HCT116 (cell line): Measurements from ENCODE around the gene TFF2. TPM values are rescaled to one million over a fixed set of nuclear protein-coding genes. Genes with fewer than 3 reads are reported as not detected.

Experiments used
- ATAC-seq: fragments of 200-7000 bp; cut with Tn5 transposase; 2 replicates; pipeline ENCODE4 v1.9.1; 2020; ENCODE audit warnings: mild to moderate bottlenecking, moderate library complexity
- BruUV-seq: library from RNA; stranded (reverse); fragments of 400-500 nt; replicated peaks from 2 replicates; lab custom pipeline; 2021; lab: Mats Ljungman, UMichigan
- CTCF ChIA-PET: fragments of 300-600 bp; sonication (Branson Sonifier 250); formaldehyde crosslinking; loops from one replicate; lab custom pipeline; 2021; ENCODE audit warnings: antibody characterized with exemption; lab: Charles Lee
- POLR2A ChIA-PET: fragments of 300-600, 350-600 bp; sonication (Branson Sonifier 250); formaldehyde crosslinking; loops from one replicate; lab custom pipeline; 2021; ENCODE audit warnings: antibody characterized with exemption; lab: Charles Lee
- RAD21 ChIA-PET, 2 experiments: fragments of 300-600 bp; sonication (Branson Sonifier 250); formaldehyde crosslinking; loops; one replicate each; lab custom pipeline; 2023; ENCODE audit warnings: low total read pairs in 2 of 2; ENCODE audit not compliant: uncharacterized antibody in 2 of 2, unreplicated experiment in 2 of 2, low non-redundant PET in 1 of 2; lab: Charles Lee
- DNase-seq: peaks from one replicate; pipeline ENCODE4 v3.0.0-alpha.2; 2010; ENCODE audit warnings: low read depth, low spot score
- H2AFZ ChIP-seq: fragments of 200-600 bp; shearing (Covaris generic), sonication (generic); 2 replicates; pipeline ENCODE4 v1.6.1; 2017; ENCODE audit warnings: low read depth, mixed run types, mixed read lengths, antibody characterized with exemption, low read length; ENCODE audit not compliant: poor library complexity, severe bottlenecking
- H3K27ac ChIP-seq: 2 replicates; pipeline ENCODE4 v1.5.1; 2012; ENCODE audit warnings: low read depth, low read length
- H3K27me3 ChIP-seq: fragments of 200-600 bp; sonication (generic); 2 replicates; pipeline ENCODE4 v1.6.1; 2016; ENCODE audit warnings: mixed run types, low read length, mixed read lengths; ENCODE audit not compliant: insufficient read depth
- H3K36me3 ChIP-seq, 2 experiments: fragments of 200-500 bp in 1 of 2; fragments of 200-600 bp in 1 of 2; sonication (Bioruptor generic) in 1 of 2; sonication (generic) in 1 of 2; 2 replicates each; pipeline versions ENCODE4 v1.5.1 to v1.6.1; 2014 to 2016; ENCODE audit warnings: low read length in 2 of 2, inconsistent platforms in 1 of 2, mixed read lengths in 1 of 2, mixed run types in 1 of 2; ENCODE audit not compliant: insufficient read depth in 2 of 2, control insufficient read depth in 1 of 2
- H3K4me1 ChIP-seq, 2 experiments: fragments of 200-600 bp in 1 of 2; sonication (generic) in 1 of 2; 2 replicates each; pipeline versions ENCODE4 v1.5.1 to v1.6.1; 2012 to 2017; ENCODE audit warnings: low read length in 2 of 2, inconsistent platforms in 1 of 2, mild to moderate bottlenecking in 1 of 2, mixed read lengths in 1 of 2, mixed run types in 1 of 2, moderate library complexity in 1 of 2; ENCODE audit not compliant: insufficient read depth in 2 of 2, control insufficient read depth in 1 of 2
- H3K4me2 ChIP-seq: fragments of 200-600 bp; sonication (generic); 2 replicates; pipeline ENCODE4 v1.6.1; 2017; ENCODE audit warnings: mixed run types, low read length, mixed read lengths
- H3K4me3 ChIP-seq, 2 experiments: fragments of 200-600 bp in 1 of 2; sonication (generic) in 1 of 2; replicated peaks in 1 of 2; 2 replicates each; pipeline ENCODE4 v1.5.1; 2011 to 2016; ENCODE audit warnings: low read length in 2 of 2, control low read depth in 1 of 2, low read depth in 1 of 2, mild to moderate bottlenecking in 1 of 2, mixed read lengths in 1 of 2, mixed run types in 1 of 2
- H3K79me2 ChIP-seq: fragments of 200-600 bp; sonication (generic); 2 replicates; pipeline ENCODE4 v1.6.1; 2017; ENCODE audit warnings: mild to moderate bottlenecking, mixed run types, low read length, moderate library complexity, mixed read lengths; ENCODE audit not compliant: insufficient read depth
- H3K9ac ChIP-seq: fragments of 200-600 bp; sonication (generic); 2 replicates; pipeline ENCODE4 v1.6.1; 2016; ENCODE audit warnings: low read length, mixed read lengths
- H3K9me2 ChIP-seq: fragments of 200-600 bp; sonication (generic), shearing (Covaris generic); 2 replicates; pipeline ENCODE4 v1.6.1; 2017; ENCODE audit warnings: mixed run types, mild to moderate bottlenecking, moderate library complexity; ENCODE audit not compliant: insufficient read depth
- H3K9me3 ChIP-seq, 2 experiments: fragments of 200-500 bp in 1 of 2; fragments of 200-600 bp in 1 of 2; sonication (Bioruptor generic) in 1 of 2; sonication (generic) in 1 of 2; 2 replicates each; pipeline ENCODE4 v1.6.1; 2014 to 2017; ENCODE audit warnings: low read length in 2 of 2, mixed read lengths in 2 of 2, inconsistent platforms in 1 of 2, low read depth in 1 of 2, mild to moderate bottlenecking in 1 of 2, mixed run types in 1 of 2, moderate library complexity in 1 of 2; ENCODE audit not compliant: control insufficient read depth in 1 of 2, insufficient read depth in 1 of 2
- H4K20me1 ChIP-seq: fragments of 200-600 bp; sonication (generic), shearing (Covaris generic); 2 replicates; pipeline ENCODE4 v1.6.1; 2017; ENCODE audit warnings: mixed run types, mild to moderate bottlenecking, moderate library complexity; ENCODE audit not compliant: insufficient read depth
- ATF3 ChIP-seq: IDR thresholded peaks from 2 replicates; pipeline ENCODE4 v1.6.1; 2012
- CBX3 ChIP-seq: IDR thresholded peaks from 2 replicates; pipeline ENCODE4 v1.6.1; 2012; ENCODE audit warnings: low read depth
- CTCF ChIP-seq, 3 experiments: fragments of 200-600 bp in 1 of 3; sonication (generic) in 1 of 3; IDR thresholded peaks in 2 of 3; conservative IDR thresholded peaks in 1 of 3; 2 replicates each; pipeline ENCODE4 v1.5.1; 2012 to 2017; ENCODE audit warnings: low read depth in 2 of 3, low read length in 2 of 3, antibody characterized with exemption in 1 of 3, borderline replicate concordance in 1 of 3, control low read depth in 1 of 3, mild to moderate bottlenecking in 1 of 3, mixed read lengths in 1 of 3, mixed run types in 1 of 3, moderate library complexity in 1 of 3; ENCODE audit not compliant: insufficient read depth in 1 of 3
- ELF1 ChIP-seq: IDR thresholded peaks from 2 replicates; pipeline ENCODE4 v1.6.1; 2012; ENCODE audit warnings: low read depth, borderline replicate concordance
- EZH2phosphoT487 ChIP-seq: fragments of 200-600 bp; IDR thresholded peaks from 2 replicates; pipeline ENCODE4 v1.6.1; 2018; ENCODE audit warnings: antibody characterized with exemption, borderline replicate concordance
- MAX ChIP-seq: IDR thresholded peaks from 2 replicates; pipeline ENCODE4 v1.6.1; 2012
- POLR2A ChIP-seq: IDR thresholded peaks from 2 replicates; pipeline ENCODE4 v1.7.0; 2011; ENCODE audit warnings: borderline replicate concordance; ENCODE audit not compliant: insufficient read depth, insufficient read length; ENCODE audit errors: extremely low read depth
- POLR2AphosphoS5 ChIP-seq: IDR thresholded peaks from 2 replicates; pipeline ENCODE4 v1.6.1; 2011; ENCODE audit warnings: mild to moderate bottlenecking, low read depth, low read length, moderate library complexity
- RAD21 ChIP-seq: IDR thresholded peaks from 2 replicates; pipeline ENCODE4 v1.6.1; 2012; ENCODE audit warnings: low read depth, mild to moderate bottlenecking
- SP1 ChIP-seq: IDR thresholded peaks from 2 replicates; pipeline ENCODE4 v1.6.1; 2012; ENCODE audit warnings: low read depth
- SRF ChIP-seq: IDR thresholded peaks from 2 replicates; pipeline ENCODE4 v1.6.1; 2012; ENCODE audit warnings: low read depth
- TCF7L2 ChIP-seq: IDR thresholded peaks from 2 replicates; pipeline ENCODE4 v1.7.0; 2011; ENCODE audit warnings: borderline replicate concordance, inconsistent platforms; ENCODE audit not compliant: insufficient read depth, insufficient read length; ENCODE audit errors: extremely low read depth
- YY1 ChIP-seq: IDR thresholded peaks from 2 replicates; pipeline ENCODE4 v1.6.1; 2011; ENCODE audit warnings: low read length, low read depth, moderate library complexity, mild to moderate bottlenecking; ENCODE audit not compliant: insufficient replicate concordance; ENCODE audit errors: extremely low read depth
- ZBTB33 ChIP-seq: IDR thresholded peaks from 2 replicates; pipeline ENCODE4 v1.6.1; 2011; ENCODE audit warnings: mild to moderate bottlenecking, low read length, moderate library complexity; ENCODE audit not compliant: insufficient replicate concordance; ENCODE audit errors: extremely low read depth
- ZNF274 ChIP-seq: fragments of 200-500 bp; sonication (Bioruptor generic); IDR thresholded peaks from 2 replicates; pipeline ENCODE4 v1.6.1; 2014; ENCODE audit warnings: mild to moderate bottlenecking, low read depth, low read length, inconsistent platforms
- intact Hi-C: fragments of 100-400 bp; cut with micrococcal nuclease; formaldehyde crosslinking; loops from 2 replicates; pipeline ENCODE4 v1.10.0; 2022
- total RNA-seq: library from RNA; stranded (reverse); gene quantifications from one replicate; pipeline ENCODE4 v1.2.1, GENCODE V29; 2021; ENCODE audit not compliant: unreplicated experiment

TFF2 gene
- total RNA-seq, 1 experiment from 2014 or later = not detected

GRCh38 chr21:42395905-42396651, 45.3 kb upstream of the TFF2 start, which contains the start of gene TMPRSS3:
TSS of gene TMPRSS3 (minus strand) at chr21:42396052. CDS start at chr21:42395417, 635 bp downstream.
- ATAC-seq (no peak), DNase-seq (no peak)
- H3K9ac ChIP-seq = no peak within 1 kb of the TSS
- H3K9me3 ChIP-seq = no peaks in the 10 kb centered on the region
- no peak within 1 kb of the TSS for H3K4me2 ChIP-seq
- RAD21 ChIA-PET = no interaction called here
- no peak within 1 kb of the TSS for H3K27ac ChIP-seq
- H3K79me2 ChIP-seq = no peaks in the 10 kb centered on the region
- BruUV-seq = no TSS peak
- POLR2A ChIA-PET = no interaction called here
- no peaks in the 10 kb centered on the region for H4K20me1 ChIP-seq
- no peaks in the 10 kb centered on the region for H3K36me3 ChIP-seq
- H3K4me3 ChIP-seq = no peak within 1 kb of the TSS
- no peak within 1 kb of the TSS for H2AFZ ChIP-seq
- no peak for TF ChIP-seq ZBTB33
- no peak for TF ChIP-seq CBX3
- TF ChIP-seq POLR2A = no peak
- TF ChIP-seq ZNF274 = no peak
- TF ChIP-seq, all 23 proteins: peak for 0
- CTCF ChIA-PET = no interaction called here
- no peaks in the 10 kb centered on the region for H3K4me1 ChIP-seq
- intact Hi-C loops = no loop called here
- no peaks in the 10 kb centered on the region for H3K27me3 ChIP-seq
- no peaks in the 10 kb centered on the region for H3K9me2 ChIP-seq

GRCh38 chr21:42395302-42395701, 44.5 kb upstream of the TFF2 start:
- H3K9ac ChIP-seq = no peak overlapping the region
- no peak for TF ChIP-seq ELF1
- TF ChIP-seq SP1 = no peak
- TF ChIP-seq SRF = no peak
- no peak for TF ChIP-seq CTCF (IDR thresholded peaks at IDR 0.05 in 2 of 3, conservative IDR thresholded peaks at IDR 0.05 in 1 of 3; ENCODE audit: borderline replicate concordance in 1 of 3, insufficient read depth in 1 of 3, low read depth in 2 of 3, low read length in 2 of 3)
- no peak for TF ChIP-seq YY1
- TF ChIP-seq TCF7L2 = no peak
- TF ChIP-seq ATF3 = no peak
- no peak for TF ChIP-seq EZH2phosphoT487
- no peak for TF ChIP-seq POLR2AphosphoS5
- no peak for TF ChIP-seq RAD21
- TF ChIP-seq MAX = no peak

More at GRCh38 chr21:42395302-42395701, 44.5 kb upstream of the TFF2 start:
- Histone ChIP-seq H3K4me3 (no peak overlapping the region), H2AFZ (no peak overlapping the region), H3K79me2 (no peaks in the 10 kb centered on the region), H3K27ac (no peak overlapping the region), H4K20me1 (no peaks in the 10 kb centered on the region), H3K9me3 (no peaks in the 10 kb centered on the region), H3K4me2 (no peak overlapping the region), H3K4me1 (no peaks in the 10 kb centered on the region), H3K36me3 (no peaks in the 10 kb centered on the region), H3K27me3 (peaks cover 3% of the 10 kb centered on the region; the same call in 1 of the 2 replicates), H3K9me2 (no peaks in the 10 kb centered on the region)
- ATAC-seq = no peak
- ChIA-PET CTCF (no interaction called here), RAD21 (no interaction called here), POLR2A (interaction anchor here (0.7 kb wide), 1 partner anchor 599 kb away, joined by 3 read pairs; no protein-coding TSS in a partner anchor)
- BruUV-seq = no TSS peak
- DNase-seq = no peak
- intact Hi-C loops = no loop called here
